Esophagus squamous epithelium (tissue), 4 donors: Measurements from ENCODE around the gene IFT80.

Source experiments
- CTCF ChIP-seq, 6 experiments: fragments of 450-650 bp in 4 of 6; fragments of 200-600 bp in 2 of 6; sonication (generic) in 2 of 6; IDR thresholded peaks; one replicate each; pipeline ENCODE4 v1.5.1; 2016 to 2019; ENCODE audit warnings: antibody characterized with exemption in 6 of 6, mild to moderate bottlenecking in 4 of 6, moderate library complexity in 4 of 6
- POLR2A ChIP-seq, 4 donors: fragments of 450-650 bp; IDR thresholded peaks; one replicate each; pipeline ENCODE4 v1.6.1; 2017; ENCODE audit warnings: antibody characterized with exemption in 4 of 4, mild to moderate bottlenecking in 4 of 4, moderate library complexity in 3 of 4

- TF ChIP-seq CTCF (IDR thresholded peaks at IDR 0.05) (no peak), POLR2A (IDR thresholded peaks at IDR 0.05) (no peak)
Measured at GRCh38 chr3:160402221-160403027, 3.4 kb upstream of the IFT80 start.
